SK-N-SH (cell line): ENCODE data around the gene SYNGR3.

Experiments used
- RAD21 ChIP-seq: IDR thresholded peaks from 2 replicates; pipeline ENCODE4 v1.6.1; 2012; ENCODE audit warnings: mild to moderate bottlenecking, low read length
- TF ChIP-seq, protein P1 (sequence below): fragments of 200-600 bp; sonication (generic); IDR thresholded peaks from 2 replicates; pipeline ENCODE4 v1.6.1; 2017; ENCODE audit warnings: antibody characterized with exemption, mild to moderate bottlenecking, moderate library complexity
- TF ChIP-seq, protein P2 (sequence below): IDR thresholded peaks from 2 replicates; pipeline ENCODE4 v1.6.1; 2012; ENCODE audit warnings: mild to moderate bottlenecking, low read depth, low read length, moderate library complexity
- TF ChIP-seq, protein P3 (sequence below): IDR thresholded peaks from 2 replicates; pipeline ENCODE4 v1.4.0; 2012; ENCODE audit warnings: low read depth
- TF ChIP-seq, protein P4 (sequence below): fragments of 150-350 bp; IDR thresholded peaks from 2 replicates; pipeline ENCODE4 v1.6.1; 2016; ENCODE audit warnings: mild to moderate bottlenecking, low read depth, low read length

DNA sequence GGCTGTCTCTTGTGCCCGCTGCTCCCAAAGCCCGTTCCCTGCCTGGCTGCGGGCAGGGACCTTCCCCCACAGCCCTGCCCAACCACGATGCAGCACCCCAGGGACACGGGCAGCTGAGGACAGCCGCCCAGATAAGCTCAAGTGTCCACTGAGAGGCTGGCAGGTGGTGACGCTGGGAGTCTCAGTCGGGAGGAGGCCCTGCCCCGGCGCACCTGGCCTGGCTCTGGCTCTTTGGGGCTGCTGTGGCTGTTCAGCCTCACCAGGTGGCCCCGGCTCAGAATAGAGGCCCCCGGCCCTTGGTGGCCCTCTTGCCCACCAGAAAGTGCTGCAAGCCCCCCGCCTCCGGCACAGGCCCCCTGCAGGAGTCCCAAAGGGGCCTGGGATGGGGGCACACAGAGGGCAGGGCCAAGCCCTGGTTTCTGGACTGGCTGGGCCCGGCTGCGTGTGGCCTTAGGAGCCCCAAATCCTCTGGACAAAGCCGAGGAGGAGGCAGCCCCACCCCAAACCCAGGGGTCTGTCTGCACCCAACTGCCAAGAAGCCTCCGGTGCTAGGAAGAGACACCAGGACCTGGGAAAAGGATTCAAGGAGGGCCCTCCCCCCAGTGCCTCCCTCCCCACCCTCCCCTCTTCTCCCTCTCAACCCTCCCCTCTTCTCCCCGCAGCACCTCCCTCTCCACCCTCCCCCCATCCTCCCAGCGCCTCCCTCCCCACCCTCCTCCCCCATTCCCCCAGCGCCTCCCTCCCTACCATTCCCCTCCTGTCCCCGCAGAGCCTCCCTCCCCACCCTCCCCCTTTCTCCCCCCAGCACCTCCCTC, 52.6 kb downstream of the SYNGR3 start:
- TF ChIP-seq, protein P1, sequence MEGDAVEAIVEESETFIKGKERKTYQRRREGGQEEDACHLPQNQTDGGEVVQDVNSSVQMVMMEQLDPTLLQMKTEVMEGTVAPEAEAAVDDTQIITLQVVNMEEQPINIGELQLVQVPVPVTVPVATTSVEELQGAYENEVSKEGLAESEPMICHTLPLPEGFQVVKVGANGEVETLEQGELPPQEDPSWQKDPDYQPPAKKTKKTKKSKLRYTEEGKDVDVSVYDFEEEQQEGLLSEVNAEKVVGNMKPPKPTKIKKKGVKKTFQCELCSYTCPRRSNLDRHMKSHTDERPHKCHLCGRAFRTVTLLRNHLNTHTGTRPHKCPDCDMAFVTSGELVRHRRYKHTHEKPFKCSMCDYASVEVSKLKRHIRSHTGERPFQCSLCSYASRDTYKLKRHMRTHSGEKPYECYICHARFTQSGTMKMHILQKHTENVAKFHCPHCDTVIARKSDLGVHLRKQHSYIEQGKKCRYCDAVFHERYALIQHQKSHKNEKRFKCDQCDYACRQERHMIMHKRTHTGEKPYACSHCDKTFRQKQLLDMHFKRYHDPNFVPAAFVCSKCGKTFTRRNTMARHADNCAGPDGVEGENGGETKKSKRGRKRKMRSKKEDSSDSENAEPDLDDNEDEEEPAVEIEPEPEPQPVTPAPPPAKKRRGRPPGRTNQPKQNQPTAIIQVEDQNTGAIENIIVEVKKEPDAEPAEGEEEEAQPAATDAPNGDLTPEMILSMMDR, result no peak
- TF ChIP-seq, protein P2, sequence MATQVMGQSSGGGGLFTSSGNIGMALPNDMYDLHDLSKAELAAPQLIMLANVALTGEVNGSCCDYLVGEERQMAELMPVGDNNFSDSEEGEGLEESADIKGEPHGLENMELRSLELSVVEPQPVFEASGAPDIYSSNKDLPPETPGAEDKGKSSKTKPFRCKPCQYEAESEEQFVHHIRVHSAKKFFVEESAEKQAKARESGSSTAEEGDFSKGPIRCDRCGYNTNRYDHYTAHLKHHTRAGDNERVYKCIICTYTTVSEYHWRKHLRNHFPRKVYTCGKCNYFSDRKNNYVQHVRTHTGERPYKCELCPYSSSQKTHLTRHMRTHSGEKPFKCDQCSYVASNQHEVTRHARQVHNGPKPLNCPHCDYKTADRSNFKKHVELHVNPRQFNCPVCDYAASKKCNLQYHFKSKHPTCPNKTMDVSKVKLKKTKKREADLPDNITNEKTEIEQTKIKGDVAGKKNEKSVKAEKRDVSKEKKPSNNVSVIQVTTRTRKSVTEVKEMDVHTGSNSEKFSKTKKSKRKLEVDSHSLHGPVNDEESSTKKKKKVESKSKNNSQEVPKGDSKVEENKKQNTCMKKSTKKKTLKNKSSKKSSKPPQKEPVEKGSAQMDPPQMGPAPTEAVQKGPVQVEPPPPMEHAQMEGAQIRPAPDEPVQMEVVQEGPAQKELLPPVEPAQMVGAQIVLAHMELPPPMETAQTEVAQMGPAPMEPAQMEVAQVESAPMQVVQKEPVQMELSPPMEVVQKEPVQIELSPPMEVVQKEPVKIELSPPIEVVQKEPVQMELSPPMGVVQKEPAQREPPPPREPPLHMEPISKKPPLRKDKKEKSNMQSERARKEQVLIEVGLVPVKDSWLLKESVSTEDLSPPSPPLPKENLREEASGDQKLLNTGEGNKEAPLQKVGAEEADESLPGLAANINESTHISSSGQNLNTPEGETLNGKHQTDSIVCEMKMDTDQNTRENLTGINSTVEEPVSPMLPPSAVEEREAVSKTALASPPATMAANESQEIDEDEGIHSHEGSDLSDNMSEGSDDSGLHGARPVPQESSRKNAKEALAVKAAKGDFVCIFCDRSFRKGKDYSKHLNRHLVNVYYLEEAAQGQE, result no peak
- TF ChIP-seq, protein P3, sequence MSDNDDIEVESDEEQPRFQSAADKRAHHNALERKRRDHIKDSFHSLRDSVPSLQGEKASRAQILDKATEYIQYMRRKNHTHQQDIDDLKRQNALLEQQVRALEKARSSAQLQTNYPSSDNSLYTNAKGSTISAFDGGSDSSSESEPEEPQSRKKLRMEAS, result no peak
- no peak for TF ChIP-seq RAD21
- TF ChIP-seq, protein P4, sequence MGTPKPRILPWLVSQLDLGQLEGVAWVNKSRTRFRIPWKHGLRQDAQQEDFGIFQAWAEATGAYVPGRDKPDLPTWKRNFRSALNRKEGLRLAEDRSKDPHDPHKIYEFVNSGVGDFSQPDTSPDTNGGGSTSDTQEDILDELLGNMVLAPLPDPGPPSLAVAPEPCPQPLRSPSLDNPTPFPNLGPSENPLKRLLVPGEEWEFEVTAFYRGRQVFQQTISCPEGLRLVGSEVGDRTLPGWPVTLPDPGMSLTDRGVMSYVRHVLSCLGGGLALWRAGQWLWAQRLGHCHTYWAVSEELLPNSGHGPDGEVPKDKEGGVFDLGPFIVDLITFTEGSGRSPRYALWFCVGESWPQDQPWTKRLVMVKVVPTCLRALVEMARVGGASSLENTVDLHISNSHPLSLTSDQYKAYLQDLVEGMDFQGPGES, result no peak
